ENCODE data around the gene NPLOC4. TPM values are rescaled to one million over a fixed set of nuclear protein-coding genes. Genes with fewer than 3 reads are reported as not detected.

The NPLOC4 gene
- total RNA-seq, 2 donors from 2014 or later = 43.8 to 63.0 TPM

- intact Hi-C loops (cut with DNase I) = no loop called here
- no peak for ATAC-seq
Observed at GRCh38 chr17:81570964-81571363, 65.9 kb downstream of the NPLOC4 start.

GRCh38 chr17:81569986-81570514, 66.9 kb downstream of the NPLOC4 start:
- H3K36me3 ChIP-seq (replicated peaks in 1 of 2; ENCODE audit: insufficient read depth in 1 of 2, low read depth in 2 of 2) = peaks cover 13 to 23% of the 10 kb centered on the region in 2 donors
- WGBS, 2 donors = 95 to 96% methylated on average over 7 to 18 of the region's 18 CpGs
- no peaks in the 10 kb centered on the region for H3K27me3 ChIP-seq
- TF ChIP-seq POLR2A (IDR thresholded peaks at IDR 0.05) (no peak), CTCF (IDR thresholded peaks at IDR 0.05) (no peak)
- H3K4me1 ChIP-seq = peaks cover 24% of the 10 kb centered on the region
- ATAC-seq (no peak), DNase-seq (no peak)
- no peak overlapping the region for H3K27ac ChIP-seq
- intact Hi-C loops (cut with DNase I) = no loop called here
- H3K9me3 ChIP-seq = no peaks in the 10 kb centered on the region
- no peak overlapping the region for H3K4me3 ChIP-seq

More at GRCh38 chr17:81570964-81571363, 65.9 kb downstream of the NPLOC4 start:
- TF ChIP-seq POLR2A (IDR thresholded peaks at IDR 0.05) (no peak), CTCF (IDR thresholded peaks at IDR 0.05) (no peak)
- Histone ChIP-seq H3K4me3 (no peak overlapping the region), H3K36me3 (replicated peaks in 1 of 2; ENCODE audit: insufficient read depth in 1 of 2, low read depth in 2 of 2) (peaks cover 9 to 17% of the 10 kb centered on the region in 2 donors), H3K27me3 (no peaks in the 10 kb centered on the region), H3K9me3 (no peaks in the 10 kb centered on the region), H3K27ac (no peak overlapping the region), H3K4me1 (peaks cover 20% of the 10 kb centered on the region)
- DNase-seq = no peak
- WGBS, 2 donors = 96% methylated on average over 11 of the region's 11 CpGs

DNA sequence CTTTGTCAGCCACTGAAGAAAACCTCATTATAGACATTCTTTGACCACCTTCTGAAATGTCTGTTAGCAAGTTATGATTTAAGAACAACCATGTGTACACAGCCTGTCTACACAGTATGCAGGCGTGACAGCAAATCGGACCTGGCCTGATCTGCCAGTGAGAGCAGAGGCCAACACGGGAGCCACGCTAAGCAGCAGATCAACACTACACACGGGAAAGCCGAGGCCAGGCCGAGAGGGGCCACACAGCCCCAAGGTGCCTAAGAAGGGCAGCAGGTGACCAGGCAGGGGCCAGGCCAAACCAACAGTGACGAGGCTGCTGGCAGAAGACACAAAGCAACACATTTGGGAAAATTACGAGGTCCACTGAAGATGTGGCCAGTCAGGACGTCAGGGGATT, 68.5 kb downstream of the NPLOC4 start:
- Histone ChIP-seq H3K27me3 (no peaks in the 10 kb centered on the region), H3K27ac (peak overlapping the region in 2 of 4 donors; percentile 6 to 7), H3K36me3 (replicated peaks in 1 of 2; ENCODE audit: insufficient read depth in 1 of 2, low read depth in 2 of 2) (peaks cover 15 to 27% of the 10 kb centered on the region in 2 donors), H3K9me3 (no peaks in the 10 kb centered on the region), H3K4me3 (no peak overlapping the region), H3K4me1 (peaks cover 24% of the 10 kb centered on the region)
- WGBS, 2 donors = 89 to 94% methylated on average over 8 to 10 of the region's 10 CpGs
- intact Hi-C loops (cut with DNase I) = no loop called here
- ATAC-seq (no peak), DNase-seq (no peak)
- TF ChIP-seq CTCF (IDR thresholded peaks at IDR 0.05) (no peak), POLR2A (IDR thresholded peaks at IDR 0.05) (no peak)

GRCh38 chr17:81567191-81567590, 69.7 kb downstream of the NPLOC4 start:
- H3K4me1 ChIP-seq = peaks cover 24% of the 10 kb centered on the region
- TF ChIP-seq CTCF (IDR thresholded peaks at IDR 0.05) (no peak), POLR2A (IDR thresholded peaks at IDR 0.05) (no peak)
- intact Hi-C loops (cut with DNase I) = no loop called here
- 35 to 53% methylated on average over 4 of the region's 4 CpGs for WGBS, 2 donors
- H3K4me3 ChIP-seq = no peak overlapping the region
- ATAC-seq = no peak
- H3K9me3 ChIP-seq = no peaks in the 10 kb centered on the region
- H3K27ac ChIP-seq = peak overlapping the region; percentile 54 to 84 (median 82)
- peaks cover 15 to 27% of the 10 kb centered on the region in 2 donors for H3K36me3 ChIP-seq (replicated peaks in 1 of 2; ENCODE audit: insufficient read depth in 1 of 2, low read depth in 2 of 2)
- no peak for DNase-seq
- no peaks in the 10 kb centered on the region for H3K27me3 ChIP-seq

Data from body of pancreas (tissue), 4 donors.